ENCODE results near the gene TMEM150A. TPM values are rescaled to one million over a fixed set of nuclear protein-coding genes. Genes with fewer than 3 reads are reported as not detected.
"Not testable (repeated sequence)": the region's sequence is repeated elsewhere in the genome, so short reads cannot be mapped to it uniquely, and the experiment has no call there.

TMEM150A gene
- total RNA-seq, 1 donor from 2014 or later = 10.8 TPM

GRCh38 chr2:85582492-85582891, 20.0 kb downstream of the TMEM150A start:
- intact Hi-C loops (cut with DNase I) = no loop called here
- ATAC-seq (no peak), DNase-seq (ENCODE audit: missing footprints) (no peak)

GRCh38 chr2:85580206-85580605, 22.3 kb downstream of the TMEM150A start:
- ATAC-seq (no peak), DNase-seq (ENCODE audit: missing footprints) (no peak)
- intact Hi-C loops (cut with DNase I) = no loop called here

- ATAC-seq = peak; percentile 32
- peak; percentile 81 for DNase-seq (ENCODE audit: missing footprints)
Measured at GRCh38 chr2:85579266-85579935, 23.1 kb downstream of the TMEM150A start.

GRCh38 chr2:85578243-85579180, 24.0 kb downstream of the TMEM150A start:
- DNase-seq (ENCODE audit: missing footprints) (peak; percentile 86), ATAC-seq (peak; percentile 74)
- intact Hi-C loops (cut with DNase I) = no loop called here

More at GRCh38 chr2:85579266-85579935, 23.1 kb downstream of the TMEM150A start:
- intact Hi-C loops (cut with DNase I) = no loop called here

- ATAC-seq (peak; percentile 35), DNase-seq (ENCODE audit: missing footprints) (no peak)
- intact Hi-C loops (cut with DNase I) = no loop called here
Measured at GRCh38 chr2:85577386-85578242, 24.9 kb downstream of the TMEM150A start, which contains the start of gene VAMP8. Gene VAMP8 (plus strand): TSS chr2:85577586. CDS start chr2:85577647, 61 bp downstream.

GRCh38 chr2:85577063-85577385, 25.5 kb downstream of the TMEM150A start:
- intact Hi-C loops (cut with DNase I) = no loop called here
- DNase-seq (ENCODE audit: missing footprints) = no peak
- no peak for ATAC-seq

- intact Hi-C loops (cut with DNase I) = no loop called here
- ATAC-seq (no peak), DNase-seq (ENCODE audit: missing footprints) (no peak)
Measured at GRCh38 chr2:85575739-85576138, 26.8 kb downstream of the TMEM150A start.

- no peak for ATAC-seq
- no peak for DNase-seq (ENCODE audit: missing footprints)
- intact Hi-C loops (cut with DNase I) = no loop called here
Measured at GRCh38 chr2:85566265-85566664, 36.2 kb downstream of the TMEM150A start.

- DNase-seq (ENCODE audit: missing footprints) (no peak), ATAC-seq (no peak)
- intact Hi-C loops (cut with DNase I) = loop anchor here (5.0 kb wide), 1 partner anchor 33 kb away; the partner anchor contains the start of gene RNF181
Measured at GRCh38 chr2:85564144-85564563, 38.3 kb downstream of the TMEM150A start.

GRCh38 chr2:85561280-85562212, 41.0 kb downstream of the TMEM150A start, which contains the start of gene GGCX:
Gene GGCX (minus strand): TSS chr2:85561493. CDS start chr2:85561428, 65 bp downstream.
- intact Hi-C loops (cut with DNase I) = loop anchor here (5.0 kb wide), 1 partner anchor 36 kb away; the partner anchor contains the start of gene RNF181
- DNase-seq (ENCODE audit: missing footprints) = peak; percentile 99
- peak; percentile 93 for ATAC-seq

GRCh38 chr2:85560812-85561279, 41.7 kb downstream of the TMEM150A start:
- DNase-seq (ENCODE audit: missing footprints) (no peak), ATAC-seq (peak; percentile 19)
- intact Hi-C loops (cut with DNase I) = loop anchor here (5.0 kb wide), 1 partner anchor 36 kb away; the partner anchor contains the start of gene RNF181

- DNase-seq (ENCODE audit: missing footprints); ATAC-seq: not testable (repeated sequence)
- intact Hi-C loops (cut with DNase I) = loop anchor here (5.0 kb wide), 1 partner anchor 37 kb away; the partner anchor contains the start of gene RNF181
Measured at GRCh38 chr2:85560403-85560726, 42.1 kb downstream of the TMEM150A start.

GRCh38 chr2:85558160-85558559, 44.3 kb downstream of the TMEM150A start:
- no peak for DNase-seq (ENCODE audit: missing footprints)
- intact Hi-C loops (cut with DNase I) = no loop called here
- no peak for ATAC-seq

- ATAC-seq (no peak), DNase-seq (ENCODE audit: missing footprints) (no peak)
- intact Hi-C loops (cut with DNase I) = no loop called here
Measured at GRCh38 chr2:85557130-85557529, 45.4 kb downstream of the TMEM150A start.

GRCh38 chr2:85554980-85555612, 47.4 kb downstream of the TMEM150A start:
- DNase-seq (ENCODE audit: missing footprints) (no peak), ATAC-seq (no peak)
- intact Hi-C loops (cut with DNase I) = no loop called here

GRCh38 chr2:85553184-85553583, 49.3 kb downstream of the TMEM150A start:
- intact Hi-C loops (cut with DNase I) = no loop called here
- ATAC-seq (no peak), DNase-seq (ENCODE audit: missing footprints) (no peak)
